Measurements from ENCODE around the gene SLC28A1.
A peak's percentile ranks its signal among the peaks of the same experiment; 100 is the strongest.

Gene SLC28A1

GRCh38 chr15:84886211-84886983 lies 1.9 kb downstream of the SLC28A1 start:
- DNase-seq: no peak

GRCh38 chr15:84886984-84887299 lies 2.5 kb downstream of the SLC28A1 start:
- no peak for DNase-seq

- no peak for DNase-seq
These were observed 3.5 kb downstream of the SLC28A1 start for GRCh38 chr15:84887938-84888337.

- DNase-seq: no peak
These were observed 4.2 kb downstream of the SLC28A1 start for GRCh38 chr15:84888639-84889038.

GRCh38 chr15:84889313-84889990 lies 5.0 kb downstream of the SLC28A1 start:
- no peak for DNase-seq

GRCh38 chr15:84889991-84890669 lies 5.7 kb downstream of the SLC28A1 start:
- DNase-seq: no peak

- no peak for DNase-seq
These were observed 6.3 kb downstream of the SLC28A1 start for GRCh38 chr15:84890670-84891162.

- DNase-seq: no peak
These were observed 6.9 kb downstream of the SLC28A1 start for GRCh38 chr15:84891339-84891738.

- no peak for DNase-seq
These were observed 8.4 kb downstream of the SLC28A1 start for GRCh38 chr15:84892786-84893307.

GRCh38 chr15:84893607-84894006 lies 9.1 kb downstream of the SLC28A1 start:
- DNase-seq: no peak

GRCh38 chr15:84894736-84895425 lies 10.4 kb downstream of the SLC28A1 start:
- DNase-seq: no peak

GRCh38 chr15:84898761-84899160 lies 14.3 kb downstream of the SLC28A1 start:
- no peak for DNase-seq

GRCh38 chr15:84899750-84900149 lies 15.3 kb downstream of the SLC28A1 start:
- DNase-seq: no peak

GRCh38 chr15:84901540-84901939 lies 17.1 kb downstream of the SLC28A1 start:
- no peak for DNase-seq

- DNase-seq: no peak
These were observed 19.3 kb downstream of the SLC28A1 start for GRCh38 chr15:84903751-84904150.

GRCh38 chr15:84904419-84904818 lies 20.0 kb downstream of the SLC28A1 start:
- peak; percentile 23 for DNase-seq

- no peak for DNase-seq
These were observed 20.8 kb downstream of the SLC28A1 start for GRCh38 chr15:84905016-84905916.

- no peak for DNase-seq
These were observed 23.3 kb downstream of the SLC28A1 start for GRCh38 chr15:84907731-84908130.

GRCh38 chr15:84908564-84908963 lies 24.1 kb downstream of the SLC28A1 start:
- no peak for DNase-seq

GRCh38 chr15:84909029-84909428 lies 24.6 kb downstream of the SLC28A1 start:
- DNase-seq: no peak

- DNase-seq: no peak
These were observed 25.3 kb downstream of the SLC28A1 start for GRCh38 chr15:84909782-84910181.
